ENCODE results near the gene RAPGEF6.

DNA sequence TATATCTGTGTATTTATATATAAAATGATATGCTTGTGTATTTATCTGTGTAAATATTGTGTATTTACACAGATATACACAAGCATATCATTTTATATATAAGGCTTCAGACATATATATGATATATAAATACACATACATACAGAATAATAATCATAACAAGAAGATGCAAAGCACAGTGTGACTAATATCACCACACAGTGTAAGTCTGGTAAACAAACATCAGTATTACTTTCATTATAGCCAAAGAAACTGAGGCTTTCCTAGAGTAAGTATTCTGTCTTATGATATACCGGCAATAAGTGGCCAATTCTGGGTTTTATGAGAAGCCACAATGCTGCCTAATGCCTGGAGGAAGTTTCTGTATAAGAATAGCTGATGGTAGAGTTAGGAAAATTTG lies 29.9 kb upstream of the RAPGEF6 start:
- TF ChIP-seq POLR2A (IDR thresholded peaks at IDR 0.05; ENCODE audit: low read length) (no peak), GATA1 (IDR thresholded peaks at IDR 0.05; ENCODE audit: low read depth, low read length) (no peak)

All from erythroblast (primary cell).